ENCODE measurements around the gene CDH23. TPM values are rescaled to one million over a fixed set of nuclear protein-coding genes. Genes with fewer than 3 reads are reported as not detected.

Gene CDH23
- polyA plus RNA-seq, 3 donors = 2.0 to 21.1 (median 15.5) TPM

DNA sequence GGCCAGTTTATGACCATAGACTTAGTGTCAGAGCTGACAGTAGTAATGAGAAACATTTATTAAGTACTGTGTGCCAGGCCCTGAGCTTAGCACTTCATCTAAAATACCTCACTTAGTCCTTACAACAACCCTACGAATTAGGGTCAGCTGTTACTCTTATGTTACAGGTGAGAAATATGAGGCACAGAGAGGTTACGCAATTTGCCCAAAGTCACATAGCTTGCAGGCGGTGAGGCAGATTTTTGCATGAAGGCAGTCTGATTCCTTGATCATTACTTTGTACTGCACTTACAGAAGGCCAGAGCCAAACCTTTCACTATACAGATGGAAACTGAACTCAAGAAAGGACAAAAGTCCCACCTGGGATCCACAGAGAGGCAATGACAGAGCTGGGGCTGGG lies 10.2 kb downstream of the CDH23 start:
- H3K27ac ChIP-seq (ENCODE audit: low read depth, low read length) = no peak overlapping the region
- 89 to 91% (median 91%) methylated on average over 3 of the region's 3 CpGs for WGBS, 3 donors

DNA sequence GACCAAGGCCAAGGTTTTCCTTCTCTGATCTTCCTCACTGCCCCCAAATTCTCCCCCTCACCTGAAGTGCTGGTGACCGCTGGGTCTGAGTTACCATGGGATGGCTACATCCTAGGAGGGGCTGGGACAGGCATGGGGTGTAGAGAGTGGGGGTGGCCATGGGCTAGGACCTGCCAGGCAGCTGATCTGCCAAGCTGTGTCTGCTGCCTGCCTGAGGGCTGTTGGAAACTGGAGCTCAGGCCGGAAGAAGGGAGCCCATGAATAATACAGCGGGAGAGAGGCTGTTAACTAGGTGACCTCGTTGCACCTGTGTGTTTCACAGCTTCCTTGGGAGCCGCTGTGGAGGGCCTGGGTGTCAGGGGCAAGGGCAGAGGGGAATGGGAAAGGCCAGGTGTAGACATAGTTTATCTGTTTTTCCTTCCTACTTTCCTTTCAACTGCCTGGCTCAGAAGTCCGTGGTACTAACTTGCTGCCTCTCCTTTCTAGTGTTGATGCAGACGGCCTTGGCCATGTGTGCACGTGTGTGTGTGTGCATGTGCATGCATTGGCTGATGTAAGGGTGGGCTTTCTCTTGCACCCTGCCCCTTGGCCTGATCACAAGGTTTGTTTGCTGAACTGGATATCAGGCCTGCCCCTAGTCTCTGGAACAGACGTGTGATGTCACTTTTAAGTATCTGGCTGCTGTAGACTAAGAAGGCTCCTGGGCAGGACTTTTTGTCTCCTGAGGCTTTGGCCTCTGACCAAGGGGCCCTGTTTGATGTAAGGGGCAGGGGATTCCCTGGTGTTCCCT lies 11.9 kb downstream of the CDH23 start:
- 51 to 88% (median 83%) methylated on average over 9 of the region's 9 CpGs for WGBS, 3 donors

DNA sequence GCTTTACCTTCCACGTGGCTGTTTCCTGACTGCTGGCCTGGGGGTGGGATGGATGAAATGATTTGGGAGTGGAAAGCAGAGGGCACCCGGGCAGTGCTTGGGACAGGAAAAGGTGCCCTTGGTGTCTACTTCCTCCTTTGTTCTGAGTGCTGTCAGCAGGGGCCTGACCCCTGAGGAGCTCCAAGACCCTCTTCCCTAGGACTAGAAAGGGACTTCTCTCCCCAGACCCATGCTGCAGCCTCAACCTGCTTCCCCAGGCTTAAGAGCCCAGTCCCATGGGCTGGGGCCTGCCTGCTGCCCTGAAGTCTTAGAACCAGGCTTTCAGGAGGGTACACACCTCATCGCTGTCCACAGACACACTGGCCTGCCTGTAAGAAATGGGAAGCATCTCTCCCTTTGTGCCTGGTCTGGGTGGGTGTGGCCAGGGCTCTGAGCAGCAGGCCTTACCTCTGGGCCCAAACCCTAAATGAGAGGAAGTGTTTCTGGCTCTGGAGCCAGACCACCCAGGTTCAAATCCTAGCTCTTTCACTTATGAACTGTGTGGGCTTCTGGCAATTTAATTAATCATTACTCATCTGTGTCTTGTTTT lies 12.9 kb downstream of the CDH23 start:
- 52 to 77% (median 62%) methylated on average over 3 of the region's 3 CpGs for WGBS, 3 donors
- H3K27ac ChIP-seq (ENCODE audit: low read depth, low read length) = no peak overlapping the region

More for the DNA sequence above, 11.9 kb downstream of the CDH23 start:
- no peak overlapping the region for H3K27ac ChIP-seq (ENCODE audit: low read depth, low read length)

DNA sequence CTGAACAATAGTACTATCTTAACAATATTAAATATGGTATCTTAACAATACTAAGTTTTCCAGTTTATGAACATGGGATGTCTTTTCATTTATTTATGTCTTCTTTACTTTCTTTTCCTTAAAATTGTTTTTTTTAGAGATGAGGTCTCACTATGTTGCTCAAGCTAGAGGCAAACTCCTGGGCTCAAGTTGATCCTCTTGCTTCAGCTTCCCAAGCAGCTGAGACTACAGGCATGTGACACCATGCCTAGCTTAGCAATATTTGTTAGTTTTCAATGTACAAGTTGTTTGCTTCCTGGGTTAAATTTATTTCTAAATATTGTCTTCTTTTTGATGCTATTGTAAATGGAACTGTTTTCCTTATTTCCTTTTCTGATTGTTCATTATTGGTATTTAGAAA lies 16.9 kb downstream of the CDH23 start:
- no peak overlapping the region for H3K27ac ChIP-seq (ENCODE audit: low read depth, low read length)

DNA sequence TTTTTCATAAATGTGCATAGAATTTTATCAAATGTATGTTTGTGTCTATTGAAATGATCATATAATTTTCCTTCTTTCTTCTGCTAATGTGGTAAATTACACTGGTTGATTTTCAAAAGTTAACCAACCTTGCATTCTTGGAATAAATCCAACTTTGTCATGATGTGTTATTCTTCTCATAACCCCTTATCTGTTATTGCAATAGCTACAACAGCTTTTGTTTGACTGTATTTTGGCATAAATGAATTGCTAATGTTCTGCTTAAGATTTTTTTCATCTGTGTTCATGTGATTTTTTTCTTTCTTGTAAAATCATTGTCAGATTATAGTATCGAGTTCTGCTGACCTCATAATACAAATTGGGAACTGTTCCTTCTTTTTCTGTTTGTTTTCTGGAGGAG lies 17.6 kb downstream of the CDH23 start:
- no peak overlapping the region for H3K27ac ChIP-seq (ENCODE audit: low read depth, low read length)
- WGBS, 3 donors = 28 to 52% (median 33%) methylated on average over 1 of the region's 1 CpG

DNA sequence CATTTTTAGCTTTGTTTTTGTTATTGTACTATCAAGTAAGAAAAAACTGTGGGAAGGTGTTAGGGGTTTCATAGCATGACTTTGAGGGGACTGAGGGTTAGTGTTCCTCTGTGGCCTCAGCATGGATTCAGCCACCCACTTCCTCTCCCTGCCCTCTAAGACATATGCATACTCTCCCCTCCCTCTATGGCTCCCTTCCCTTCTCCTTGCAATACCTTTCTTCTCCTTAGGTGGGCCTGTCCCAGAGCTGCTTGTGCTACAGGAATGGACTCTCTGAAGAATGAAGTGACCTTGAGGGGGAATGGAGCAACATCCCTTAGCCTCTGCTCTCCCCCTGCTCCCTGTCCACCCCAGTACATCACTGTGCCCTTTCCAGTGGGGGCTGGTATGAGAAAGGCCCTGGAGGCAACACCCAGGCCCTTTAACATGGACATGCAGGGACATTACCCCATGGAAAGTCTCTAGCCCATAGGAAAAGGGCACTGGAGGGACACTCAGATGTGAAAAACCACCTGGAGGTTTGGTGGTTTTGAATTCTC lies 22.4 kb downstream of the CDH23 start:
- H3K27ac ChIP-seq (ENCODE audit: low read depth, low read length) = no peak overlapping the region

DNA sequence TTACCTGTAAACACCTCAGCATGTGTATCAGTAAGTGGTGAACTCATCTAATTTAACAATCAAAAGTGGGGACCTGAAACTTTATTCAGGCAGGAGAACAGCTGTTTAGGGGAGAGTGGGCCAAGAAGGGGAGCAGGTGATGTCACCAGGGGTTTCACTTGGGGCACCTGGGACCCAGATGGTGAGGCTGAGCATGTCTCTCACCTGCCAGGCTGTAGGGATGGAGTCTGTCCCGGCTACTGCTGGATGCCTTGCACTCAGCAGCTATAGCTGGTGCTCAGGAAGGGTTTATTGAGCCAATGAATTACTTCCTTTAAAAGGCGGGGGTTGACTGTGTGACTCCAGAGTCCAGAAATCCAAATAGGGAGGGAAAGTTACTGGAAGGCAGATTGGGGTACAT lies 23.0 kb downstream of the CDH23 start:
- 81 to 88% (median 87%) methylated on average over 2 of the region's 2 CpGs for WGBS, 3 donors
- no peak overlapping the region for H3K27ac ChIP-seq (ENCODE audit: low read depth, low read length)

DNA sequence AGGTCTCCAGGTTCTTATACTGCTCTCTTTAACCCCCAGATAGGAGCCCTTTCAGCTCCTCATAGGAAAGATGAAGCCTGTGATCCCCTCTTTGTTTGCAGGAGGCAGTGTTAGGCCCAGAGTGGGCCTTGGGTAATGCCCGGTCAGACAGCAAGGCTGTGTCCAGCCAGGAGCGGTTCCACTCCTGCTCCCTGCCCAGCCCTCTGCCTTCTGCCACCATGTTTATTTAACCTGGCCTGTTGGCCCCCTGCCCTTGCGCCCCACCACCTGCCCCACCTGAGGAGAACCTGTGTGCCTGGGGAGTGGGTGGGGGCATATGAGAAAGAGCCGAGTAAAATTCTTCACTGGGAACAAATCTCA lies 24.3 kb downstream of the CDH23 start:
- WGBS, 3 donors = 68 to 89% (median 85%) methylated on average over 4 of the region's 4 CpGs
- no peak overlapping the region for H3K27ac ChIP-seq (ENCODE audit: low read depth, low read length)

DNA sequence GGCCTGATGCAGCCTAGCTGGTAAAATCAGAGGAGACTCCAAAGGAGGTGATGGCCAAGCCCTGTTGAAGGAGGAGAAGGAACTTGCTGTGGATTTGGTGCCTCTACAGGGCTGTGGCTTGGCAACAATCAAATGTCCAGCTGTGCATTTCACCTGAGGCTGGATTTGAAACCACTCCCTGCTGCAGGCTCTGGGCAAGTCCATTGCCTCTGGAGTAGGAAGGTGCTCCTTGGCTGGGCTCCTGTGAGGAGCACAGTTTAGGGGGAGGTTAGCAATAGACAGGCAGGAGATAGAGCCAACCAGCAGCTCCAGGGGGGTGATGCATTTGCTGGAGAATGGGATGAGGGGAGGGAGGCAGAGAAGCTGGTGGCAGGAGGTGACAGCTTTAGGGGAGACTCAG lies 26.5 kb downstream of the CDH23 start:
- no peak overlapping the region for H3K27ac ChIP-seq (ENCODE audit: low read depth, low read length)

DNA sequence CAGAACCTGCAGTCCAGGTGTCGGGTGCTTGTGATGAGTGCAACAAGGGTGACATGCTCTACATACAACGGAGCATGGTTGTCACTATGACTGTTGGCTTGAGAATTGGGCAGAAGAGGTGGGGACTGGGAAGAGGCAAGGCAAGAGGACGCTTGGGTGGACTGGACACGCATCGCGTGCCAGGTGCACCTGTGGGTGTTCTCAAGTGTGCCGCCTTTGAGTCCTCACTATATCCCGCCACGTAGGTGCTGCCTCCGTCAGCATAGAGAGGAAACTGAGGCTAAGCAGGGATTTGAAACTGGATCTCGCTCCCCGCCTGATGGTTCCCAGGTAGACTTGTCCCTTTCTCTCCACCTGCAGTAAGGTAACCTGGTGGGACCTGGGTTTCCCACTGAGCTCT lies 27.2 kb downstream of the CDH23 start:
- 79 to 96% (median 95%) methylated on average over 12 of the region's 12 CpGs for WGBS, 3 donors

DNA sequence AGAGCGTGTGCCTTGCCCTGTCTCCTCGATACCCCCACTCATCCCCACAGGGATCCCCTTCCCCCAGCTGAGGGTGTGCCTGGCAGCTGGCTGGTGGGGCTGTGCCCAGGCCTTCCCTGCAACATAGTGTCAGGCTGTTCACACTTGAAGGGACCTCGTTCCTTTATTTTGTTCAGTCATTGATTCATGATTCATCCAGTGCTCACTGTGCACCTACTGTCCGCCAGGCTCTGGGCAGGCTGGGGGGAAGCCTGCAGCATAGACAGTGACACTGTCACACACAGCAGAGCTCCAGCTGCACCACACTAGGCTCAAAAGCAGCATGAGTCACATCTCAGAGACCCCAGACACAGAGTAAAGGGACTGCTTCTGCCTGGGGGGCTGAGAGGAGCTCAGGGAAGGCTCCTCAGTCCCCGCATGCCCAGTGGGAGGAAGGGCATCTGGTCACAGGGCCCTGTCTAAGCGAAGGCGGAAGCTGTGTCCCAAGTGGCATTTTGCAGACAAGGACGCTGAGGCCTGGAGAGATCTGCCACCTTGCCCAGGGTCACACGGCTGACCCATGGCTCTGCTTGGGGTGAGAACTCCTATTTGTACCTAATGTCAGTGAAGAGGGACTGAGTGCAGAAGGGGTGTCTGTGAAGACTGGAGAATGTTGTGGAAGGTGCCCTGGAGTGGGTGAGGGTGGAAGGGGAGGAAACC lies 27.9 kb downstream of the CDH23 start:
- no peak overlapping the region for H3K27ac ChIP-seq (ENCODE audit: low read depth, low read length)
- 67 to 83% (median 76%) methylated on average over 9 of the region's 9 CpGs for WGBS, 3 donors

More for the DNA sequence above, 27.2 kb downstream of the CDH23 start:
- H3K27ac ChIP-seq (ENCODE audit: low read depth, low read length) = no peak overlapping the region

DNA sequence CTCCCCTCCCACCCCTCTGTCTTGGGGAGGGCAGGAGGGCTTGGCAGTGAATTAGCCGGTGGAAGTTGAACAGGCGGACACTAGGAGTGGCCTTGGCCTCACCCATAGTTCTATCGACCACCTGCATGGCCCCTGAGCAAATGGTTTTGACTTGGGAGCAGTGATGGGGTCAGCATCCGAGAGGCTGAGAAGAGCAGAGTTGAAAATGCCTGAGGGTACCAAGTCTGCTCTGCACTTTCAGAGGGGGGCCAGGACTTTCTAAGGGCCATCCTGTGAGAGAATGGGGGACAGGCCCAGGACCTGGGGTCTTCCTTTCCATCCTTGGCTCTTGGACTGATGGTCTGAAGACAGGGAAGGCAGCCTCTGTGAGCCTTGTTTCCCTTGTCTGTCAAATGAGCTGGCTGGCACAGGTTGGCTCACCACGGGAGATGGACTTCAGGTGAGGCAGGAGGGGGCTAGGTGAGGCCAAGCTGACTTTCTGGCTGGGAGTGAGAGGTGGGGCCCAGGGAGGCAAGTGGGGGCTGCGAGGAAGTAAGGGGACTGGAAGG lies 29.4 kb downstream of the CDH23 start:
- 58 to 80% (median 73%) methylated on average over 5 to 6 of the region's 6 CpGs for WGBS, 3 donors
- no peak overlapping the region for H3K27ac ChIP-seq (ENCODE audit: low read depth, low read length)

DNA sequence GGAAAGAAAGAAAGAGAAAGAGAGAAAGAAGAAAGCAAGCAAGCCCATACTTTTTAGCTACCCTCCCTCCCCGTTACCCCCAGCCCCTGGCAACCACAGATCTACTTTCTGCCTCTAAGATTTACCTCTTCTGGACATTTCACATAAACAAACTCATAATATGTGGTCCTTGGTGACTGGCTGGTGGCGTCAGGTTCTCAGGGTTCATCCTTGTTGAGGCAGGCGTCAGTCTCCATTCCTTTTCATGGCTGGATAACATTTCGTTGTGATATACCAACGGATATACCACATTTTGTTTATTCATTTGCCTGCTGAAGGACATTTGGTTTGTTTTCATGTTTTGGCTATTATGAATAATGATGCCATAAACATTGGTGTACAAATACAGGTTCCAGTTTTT lies 30.5 kb downstream of the CDH23 start:
- no peak overlapping the region for H3K27ac ChIP-seq (ENCODE audit: low read depth, low read length)
- 80 to 86% (median 81%) methylated on average over 5 of the region's 5 CpGs for WGBS, 3 donors

DNA sequence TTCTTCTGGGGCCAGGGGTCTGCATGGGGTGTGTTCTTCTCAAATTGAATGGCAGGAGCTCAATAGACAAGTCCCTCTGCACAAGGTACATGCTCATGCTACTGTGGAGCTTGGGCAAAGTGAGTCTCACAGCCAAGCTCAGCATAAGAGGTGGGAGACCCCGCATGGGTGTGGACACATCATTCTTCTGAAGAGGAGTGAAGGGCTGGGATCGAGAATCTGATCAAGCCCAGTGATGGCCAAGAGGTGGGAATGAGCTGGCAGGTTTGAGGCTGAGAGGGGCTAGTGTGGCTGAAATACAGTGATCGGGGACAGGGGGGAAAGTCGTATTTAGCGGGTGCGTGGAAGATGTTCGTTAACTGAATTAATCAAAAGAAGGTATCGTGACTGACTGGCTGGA lies 32.6 kb downstream of the CDH23 start:
- 84 to 91% (median 89%) methylated on average over 8 of the region's 8 CpGs for WGBS, 3 donors

DNA sequence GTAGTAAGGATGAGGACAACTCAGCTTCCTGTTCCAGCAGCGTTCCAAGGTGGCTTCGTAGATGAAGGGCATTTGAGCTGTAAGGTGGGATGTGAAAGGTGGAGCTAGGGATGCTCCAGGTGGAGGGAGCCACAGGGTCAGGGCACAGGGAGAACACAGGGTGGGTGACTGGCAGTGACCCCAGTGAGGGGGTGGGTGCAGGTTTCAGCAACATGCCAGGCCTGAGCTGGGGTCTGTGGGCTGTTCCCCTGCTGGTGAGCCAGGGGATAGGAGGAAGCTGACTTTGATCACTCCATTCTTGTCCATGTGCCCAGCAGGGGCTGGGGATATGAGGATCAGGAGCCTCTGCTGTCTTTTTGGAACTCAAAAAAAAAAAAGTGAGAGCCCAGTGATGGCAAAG lies 33.2 kb downstream of the CDH23 start:
- no peak overlapping the region for H3K27ac ChIP-seq (ENCODE audit: low read depth, low read length)
- WGBS, 3 donors = 84 to 88% (median 85%) methylated on average over 2 of the region's 2 CpGs

More for the DNA sequence above, 32.6 kb downstream of the CDH23 start:
- H3K27ac ChIP-seq (ENCODE audit: low read depth, low read length) = no peak overlapping the region

DNA sequence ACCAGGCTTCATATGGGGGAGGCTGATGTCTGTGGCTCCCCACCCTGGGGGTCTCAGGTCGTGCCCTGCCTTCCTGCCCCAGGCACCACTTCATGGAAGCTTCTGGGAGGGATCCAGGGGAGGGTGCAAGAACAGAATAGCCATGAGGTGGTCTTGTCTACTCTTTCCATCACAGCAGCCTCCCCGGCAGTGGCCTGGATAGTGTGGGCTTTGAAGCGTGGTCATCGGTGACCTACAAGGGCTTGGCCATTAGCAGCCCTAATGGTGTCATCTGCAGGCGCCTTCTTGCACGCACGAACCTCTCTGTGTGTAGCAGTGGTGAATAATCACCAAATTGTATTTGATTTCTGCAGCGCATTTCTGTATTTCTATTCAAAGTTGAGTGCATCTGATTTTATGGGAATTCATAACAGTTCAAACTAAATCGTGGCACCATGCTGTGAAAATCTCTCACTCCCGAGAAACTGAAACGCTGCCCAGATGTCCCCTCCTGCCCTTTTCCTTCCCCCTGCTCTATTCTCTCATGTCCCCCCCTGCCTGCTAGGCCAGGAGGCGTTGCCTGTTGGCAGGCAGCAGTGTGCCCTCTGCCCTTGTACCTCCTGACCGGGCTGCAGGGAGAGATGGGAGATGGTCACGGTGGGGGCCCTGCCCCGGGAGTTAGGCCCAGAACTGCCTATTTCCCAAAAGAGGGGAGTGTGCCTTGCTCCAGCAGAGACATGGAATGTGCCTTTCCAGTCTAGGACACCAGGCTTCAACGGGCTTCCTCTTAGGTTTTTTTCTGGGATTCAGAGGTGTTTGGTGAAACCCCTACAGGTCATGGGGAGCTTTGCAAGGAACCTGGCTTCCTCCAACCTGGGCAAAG lies 34.8 kb downstream of the CDH23 start:
- H3K27ac ChIP-seq (ENCODE audit: low read depth, low read length) = no peak overlapping the region
- 52 to 64% (median 63%) methylated on average over 16 of the region's 16 CpGs for WGBS, 3 donors

DNA sequence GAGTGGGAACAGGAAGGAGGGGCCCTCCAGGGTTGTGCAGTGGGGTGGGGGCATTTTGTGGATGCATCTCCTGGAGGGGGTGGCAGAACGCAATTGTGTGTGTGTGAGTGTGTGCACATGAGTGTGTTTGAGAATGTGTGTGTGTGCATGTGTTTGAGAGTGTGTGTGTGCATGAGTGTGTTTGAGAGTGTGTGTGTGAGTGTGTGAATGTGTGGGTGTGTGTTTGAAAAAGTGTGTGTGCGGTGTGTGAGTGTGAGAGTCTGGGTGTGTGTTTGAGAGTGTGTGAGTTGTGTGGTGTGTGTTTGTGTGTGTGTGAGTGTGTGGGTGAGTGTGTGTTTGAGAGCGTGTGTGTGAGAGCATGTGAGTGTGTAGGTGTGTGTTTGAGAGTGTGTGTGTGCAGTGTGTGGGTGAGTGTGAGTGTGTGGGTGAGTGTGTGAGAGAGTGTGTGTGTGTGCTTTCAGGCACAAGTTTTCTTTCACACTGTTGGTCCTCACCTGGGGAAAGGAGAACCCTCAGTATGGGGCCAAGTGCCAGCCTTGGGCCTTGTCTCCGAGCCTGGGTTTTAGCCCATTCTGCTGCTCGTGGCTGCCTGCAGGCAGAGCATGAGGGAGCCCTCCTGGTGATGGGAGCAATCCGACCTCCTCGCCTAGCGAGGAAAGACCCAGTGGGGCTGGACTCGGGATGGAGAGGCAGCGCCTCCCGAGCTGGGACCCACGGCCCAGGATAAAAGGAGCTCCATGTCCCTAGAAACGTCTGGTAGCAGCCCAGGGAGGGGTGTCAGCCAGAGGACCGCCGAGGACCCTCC lies 35.6 kb downstream of the CDH23 start:
- 76 to 80% (median 78%) methylated on average over 15 of the region's 15 CpGs for WGBS, 3 donors
- no peak overlapping the region for H3K27ac ChIP-seq (ENCODE audit: low read depth, low read length)
